Dermis microvascular lymphatic vessel endothelial cell (primary cell): ENCODE data around the gene ANKRD30BL. TPM values are rescaled to one million over a fixed set of nuclear protein-coding genes. Genes with fewer than 3 reads are reported as not detected.
"Not testable (repeated sequence)": the region's sequence is repeated elsewhere in the genome, so short reads cannot be mapped to it uniquely, and the experiment has no call there.

Experiments used
- DNase-seq, 2 donors: peaks; one replicate each; pipeline versions ENCODE4 v3.0.0 to v3.0.0-alpha.2; 2010; ENCODE audit warnings: low read depth in 2 of 2
- total RNA-seq: library from RNA; depleted of rRNA; stranded (reverse); fragments of >200 nt; gene quantifications from 2 replicates; pipeline ENCODE4 v1.2.1, GENCODE V29; 2014

ANKRD30BL gene
- total RNA-seq: not detected in 2 replicates

- not testable (repeated sequence) for DNase-seq
Observed at GRCh38 chr2:132161161-132162124, at the start of gene ANKRD30BL. ANKRD30BL (minus strand) TSS chr2:132161952; CDS start chr2:132161705, 247 bp downstream.

- not testable (repeated sequence) for DNase-seq
Observed at GRCh38 chr2:132202866-132203265, 41.1 kb upstream of the ANKRD30BL start.

- not testable (repeated sequence) for DNase-seq
Observed at GRCh38 chr2:132192854-132193253, 31.1 kb upstream of the ANKRD30BL start.

GRCh38 chr2:132167100-132167499, 5.3 kb upstream of the ANKRD30BL start:
- DNase-seq: not testable (repeated sequence)

DNA sequence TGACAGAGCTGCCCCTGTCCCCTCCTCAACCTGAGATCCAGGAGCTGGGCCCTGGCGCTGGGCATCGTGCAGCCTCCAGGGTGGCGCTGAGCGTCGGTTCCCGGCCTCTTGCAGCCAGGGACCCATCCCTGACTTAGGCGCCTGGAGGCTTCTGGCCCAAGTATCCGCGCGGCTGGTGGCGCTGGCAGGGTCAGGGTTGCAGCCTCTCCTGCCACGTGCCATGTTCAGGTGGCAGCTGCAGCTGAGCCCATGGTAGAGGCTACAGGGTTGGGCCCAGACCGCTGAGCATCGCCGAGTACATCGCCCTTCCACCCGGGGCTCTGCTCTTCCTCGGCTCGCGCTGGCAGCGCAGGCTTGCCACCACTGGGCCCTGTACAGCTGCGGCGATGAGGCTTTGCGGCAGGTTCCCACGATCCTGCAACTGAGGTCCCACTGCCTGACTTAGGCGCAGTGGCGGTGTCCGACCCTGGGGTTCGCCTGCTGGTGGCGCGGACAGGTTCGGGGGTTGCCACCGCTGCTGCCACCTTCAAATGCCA, 441 bp upstream of the ANKRD30BL start:
- DNase-seq: not testable (repeated sequence)

DNA sequence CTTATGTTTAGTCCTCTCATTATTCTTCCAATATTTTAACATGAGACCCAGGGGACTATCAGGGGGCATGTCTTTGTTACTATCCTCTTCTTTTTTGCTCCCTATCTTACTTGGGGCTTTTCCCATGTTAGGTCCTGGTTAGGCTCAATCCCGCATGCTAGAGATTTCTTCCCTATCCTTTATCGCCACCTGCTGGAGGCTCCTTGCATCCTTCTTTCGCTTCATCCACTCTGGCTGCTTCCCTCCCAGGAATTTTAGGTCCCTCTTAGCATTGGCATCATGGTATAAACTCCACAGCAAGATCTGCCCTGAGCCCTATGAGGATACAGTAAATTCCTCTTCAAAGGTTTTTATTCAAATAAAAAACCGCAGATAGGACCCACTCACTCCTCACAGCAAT, 15.0 kb downstream of the ANKRD30BL start:
- peak; percentile 16 to 50 for DNase-seq
